GM06990 (cell line): Measurements from ENCODE around the gene ACCS.
A peak's percentile ranks its signal among the peaks of the same experiment; 100 is the strongest.

Source experiments
- DNase-seq: peaks from one replicate; pipeline ENCODE4 v3.0.0-alpha.2; 2011; ENCODE audit not compliant: insufficient read length; ENCODE audit errors: extremely low read depth
- H3K27me3 ChIP-seq: replicated peaks from 2 replicates; pipeline ENCODE4 v1.6.0; 2011; ENCODE audit warnings: low read length; ENCODE audit not compliant: control insufficient read depth, insufficient read depth
- H3K36me3 ChIP-seq: 2 replicates; pipeline ENCODE4 v1.5.1; 2011; ENCODE audit warnings: low read length; ENCODE audit not compliant: control insufficient read depth, insufficient read depth
- H3K4me3 ChIP-seq: replicated peaks from 2 replicates; pipeline ENCODE4 v1.5.1; 2011; ENCODE audit warnings: low read depth, mild to moderate bottlenecking, control low read depth, low read length
- CTCF ChIP-seq: IDR thresholded peaks from 2 replicates; pipeline ENCODE4 v1.5.1; 2011; ENCODE audit warnings: low read length, control low read depth, mild to moderate bottlenecking, inconsistent platforms; ENCODE audit not compliant: insufficient read depth, poor library complexity, severe bottlenecking

Gene ACCS

GRCh38 chr11:44033856-44034255 lies 32.2 kb upstream of the ACCS start:
- no peak for TF ChIP-seq CTCF
- no peak for DNase-seq
- Histone ChIP-seq H3K27me3 (peaks cover 2% of the 10 kb centered on the region; the same call in 1 of the 2 replicates), H3K36me3 (no peaks in the 10 kb centered on the region), H3K4me3 (no peak overlapping the region)

DNA sequence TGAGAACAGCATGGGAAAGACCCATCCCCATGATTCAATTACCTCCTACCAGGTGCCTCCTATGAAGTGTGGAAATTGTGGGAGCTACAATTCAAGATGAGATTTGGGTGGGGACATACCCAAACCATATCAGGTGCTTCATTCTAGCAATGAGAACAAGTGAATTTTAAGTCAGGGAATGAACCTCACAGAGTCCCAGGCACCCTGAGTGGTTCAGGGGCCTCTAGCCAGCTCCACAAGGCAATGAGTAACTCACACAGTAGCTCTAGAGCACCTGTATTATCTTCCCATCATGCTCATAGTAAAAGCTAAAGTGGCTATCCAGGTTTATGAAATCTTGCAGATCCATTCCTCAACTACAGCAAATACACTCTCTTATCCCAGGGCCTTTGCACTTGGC lies 31.4 kb upstream of the ACCS start:
- no peak overlapping the region for H3K4me3 ChIP-seq
- TF ChIP-seq CTCF = no peak
- peaks cover 2% of the 10 kb centered on the region; the same call in 1 of the 2 replicates for H3K27me3 ChIP-seq
- H3K36me3 ChIP-seq = no peaks in the 10 kb centered on the region
- DNase-seq = no peak

DNA sequence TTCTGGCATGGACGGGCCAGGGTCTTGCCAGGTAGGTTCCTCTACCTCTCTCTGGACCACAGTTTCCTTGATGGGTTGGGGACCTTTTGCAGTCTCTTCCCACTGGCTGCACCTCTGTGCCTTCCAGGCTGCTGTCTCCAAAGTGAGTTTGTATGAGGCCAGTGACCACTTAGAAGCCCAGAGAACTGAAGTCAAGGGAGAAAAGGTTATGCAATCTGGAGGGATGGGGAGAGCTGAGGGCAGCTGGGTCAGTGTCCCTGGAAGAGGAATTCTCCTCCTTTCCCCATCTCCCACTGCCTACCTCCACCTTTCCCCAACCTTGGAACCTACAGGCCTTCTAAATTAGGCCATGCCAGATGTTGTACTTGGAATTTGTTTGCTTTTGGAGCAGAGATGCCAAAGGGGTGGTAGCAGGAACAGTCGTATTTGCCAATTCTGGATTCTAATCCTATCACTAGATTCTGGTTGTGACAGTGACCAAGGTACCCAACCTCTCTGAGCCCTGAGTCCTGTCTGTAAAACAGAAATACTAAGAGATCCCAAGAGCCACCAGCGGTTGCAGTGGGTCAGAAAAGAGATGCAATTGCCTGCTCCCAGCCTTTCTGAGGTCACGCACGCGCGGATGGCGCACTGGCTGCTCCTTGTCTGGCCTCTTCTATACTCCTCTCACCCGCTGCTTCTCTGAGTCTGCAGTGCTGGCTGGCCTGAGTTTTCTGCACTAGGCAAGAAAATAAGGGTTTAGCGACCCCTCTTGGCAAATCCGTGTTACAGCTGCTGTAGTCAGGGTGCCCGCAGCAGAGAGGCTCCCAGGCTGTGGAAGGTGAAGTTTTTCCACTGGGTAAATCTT lies 29.0 kb upstream of the ACCS start:
- DNase-seq = peak; percentile 12
- Histone ChIP-seq H3K36me3 (no peaks in the 10 kb centered on the region), H3K4me3 (no peak overlapping the region), H3K27me3 (peaks cover 1% of the 10 kb centered on the region; the same call in 1 of the 2 replicates)
- TF ChIP-seq CTCF = peak; percentile 74

DNA sequence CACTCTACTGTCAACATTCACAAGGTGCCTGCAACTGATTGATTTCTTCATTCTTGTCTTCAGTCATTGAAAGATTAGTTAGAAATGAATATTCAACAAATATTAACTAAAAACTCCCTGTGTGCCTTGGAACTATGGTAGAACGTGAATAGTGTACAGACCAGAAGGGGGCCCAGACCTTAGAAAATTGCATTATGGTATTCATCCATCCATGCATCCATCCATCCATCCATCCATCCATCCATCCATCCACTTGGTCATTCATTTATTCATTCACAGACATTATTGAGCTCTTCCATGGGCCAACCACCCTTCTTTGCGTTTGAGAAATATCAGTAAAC lies 28.4 kb upstream of the ACCS start:
- TF ChIP-seq CTCF = no peak
- Histone ChIP-seq H3K36me3 (no peaks in the 10 kb centered on the region), H3K27me3 (no peaks in the 10 kb centered on the region; the same call in 1 of the 2 replicates), H3K4me3 (no peak overlapping the region)
- no peak for DNase-seq

- Histone ChIP-seq H3K4me3 (no peak overlapping the region), H3K27me3 (no peaks in the 10 kb centered on the region; the same call in 1 of the 2 replicates), H3K36me3 (no peaks in the 10 kb centered on the region)
- DNase-seq = no peak
- TF ChIP-seq CTCF = no peak
These were observed 22.9 kb upstream of the ACCS start for GRCh38 chr11:44043157-44043556.

DNA sequence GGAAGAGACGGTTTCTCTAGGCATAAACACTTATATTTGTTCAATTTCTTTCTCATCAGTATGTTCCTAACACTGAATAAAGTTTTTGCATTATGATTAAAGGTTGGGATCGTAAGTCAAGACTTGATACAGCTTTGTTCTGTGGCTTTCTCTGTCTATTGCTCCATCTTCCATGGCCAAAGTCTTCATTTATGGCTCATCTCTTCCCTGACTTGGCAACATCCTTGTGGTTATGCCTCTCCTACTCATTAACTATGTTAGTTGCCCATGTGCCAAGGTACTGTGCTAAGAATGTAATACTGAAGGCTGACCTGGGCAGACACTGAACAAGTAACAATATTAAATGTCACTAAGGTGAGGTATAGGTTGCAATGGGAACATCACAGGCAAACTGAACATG lies 19.9 kb upstream of the ACCS start:
- Histone ChIP-seq H3K4me3 (no peak overlapping the region), H3K27me3 (no peaks in the 10 kb centered on the region; the same call in 1 of the 2 replicates), H3K36me3 (no peaks in the 10 kb centered on the region)
- DNase-seq = no peak
- no peak for TF ChIP-seq CTCF
